SH-SY5Y (cell line): ENCODE results near the gene RAPGEF3.

Experiments used
- GATA2 ChIP-seq: IDR thresholded peaks from 2 replicates; pipeline ENCODE4 v1.6.1; 2011; ENCODE audit warnings: mild to moderate bottlenecking, low read depth, low read length
- GATA3 ChIP-seq: IDR thresholded peaks from 2 replicates; pipeline ENCODE4 v1.6.1; 2011; ENCODE audit warnings: low read depth, mild to moderate bottlenecking, low read length, moderate library complexity

- TF ChIP-seq GATA2: no peak
- no peak for TF ChIP-seq GATA3
These were observed 26.6 kb upstream of the RAPGEF3 start for GRCh38 chr12:47785036-47785886.
